Activated CD4-positive, alpha-beta memory T cell treated with anti-CD3 and anti-CD28 coated beads for 36 hours (primary cell): ENCODE data around the gene LIX1L. TPM values are rescaled to one million over a fixed set of nuclear protein-coding genes. Genes with fewer than 3 reads are reported as not detected.

Experiments used
- CTCF ChIA-PET: fragments of 350-600 bp; sonication (Branson Sonifier 250); formaldehyde crosslinking; loops from one replicate; lab custom pipeline; 2021; ENCODE audit warnings: antibody characterized with exemption, inconsistent platforms; lab: Charles Lee
- POLR2A ChIA-PET: fragments of 350-600 bp; sonication (Branson Sonifier 250); formaldehyde crosslinking; loops from one replicate; lab custom pipeline; 2021; ENCODE audit warnings: antibody characterized with exemption; lab: Charles Lee
- DNase-seq: peaks from one replicate; pipeline ENCODE4 v3.0.0-alpha.2; 2020
- H3K27ac Mint-ChIP-seq: one replicate; pipeline ENCODE4 v1.8.0; 2021; ENCODE audit warnings: mixed read lengths
- H3K27me3 Mint-ChIP-seq: one replicate; pipeline ENCODE4 v1.8.0; 2021; ENCODE audit warnings: mixed read lengths
- H3K36me3 Mint-ChIP-seq: one replicate; pipeline ENCODE4 v1.8.0; 2021; ENCODE audit warnings: mixed read lengths
- H3K4me1 Mint-ChIP-seq: one replicate; pipeline ENCODE4 v1.8.0; 2021; ENCODE audit warnings: low read depth, mixed read lengths
- H3K4me3 Mint-ChIP-seq: one replicate; pipeline ENCODE4 v1.8.0; 2021; ENCODE audit warnings: mild to moderate bottlenecking, mixed read lengths
- H3K9me3 Mint-ChIP-seq: one replicate; pipeline ENCODE4 v1.8.0; 2021; ENCODE audit warnings: mixed read lengths
- intact Hi-C: fragments of 100-400 bp; cut with micrococcal nuclease; formaldehyde crosslinking; loops from one replicate; pipeline ENCODE4 v1.15.1; 2023
- total RNA-seq, 2 experiments: library from RNA; stranded (reverse); gene quantifications; one replicate each; pipeline ENCODE4 v1.2.3, GENCODE V29; 2021

Gene LIX1L
- total RNA-seq, 2 experiments from 2014 or later: 46.6 to 47.8 TPM

DNA sequence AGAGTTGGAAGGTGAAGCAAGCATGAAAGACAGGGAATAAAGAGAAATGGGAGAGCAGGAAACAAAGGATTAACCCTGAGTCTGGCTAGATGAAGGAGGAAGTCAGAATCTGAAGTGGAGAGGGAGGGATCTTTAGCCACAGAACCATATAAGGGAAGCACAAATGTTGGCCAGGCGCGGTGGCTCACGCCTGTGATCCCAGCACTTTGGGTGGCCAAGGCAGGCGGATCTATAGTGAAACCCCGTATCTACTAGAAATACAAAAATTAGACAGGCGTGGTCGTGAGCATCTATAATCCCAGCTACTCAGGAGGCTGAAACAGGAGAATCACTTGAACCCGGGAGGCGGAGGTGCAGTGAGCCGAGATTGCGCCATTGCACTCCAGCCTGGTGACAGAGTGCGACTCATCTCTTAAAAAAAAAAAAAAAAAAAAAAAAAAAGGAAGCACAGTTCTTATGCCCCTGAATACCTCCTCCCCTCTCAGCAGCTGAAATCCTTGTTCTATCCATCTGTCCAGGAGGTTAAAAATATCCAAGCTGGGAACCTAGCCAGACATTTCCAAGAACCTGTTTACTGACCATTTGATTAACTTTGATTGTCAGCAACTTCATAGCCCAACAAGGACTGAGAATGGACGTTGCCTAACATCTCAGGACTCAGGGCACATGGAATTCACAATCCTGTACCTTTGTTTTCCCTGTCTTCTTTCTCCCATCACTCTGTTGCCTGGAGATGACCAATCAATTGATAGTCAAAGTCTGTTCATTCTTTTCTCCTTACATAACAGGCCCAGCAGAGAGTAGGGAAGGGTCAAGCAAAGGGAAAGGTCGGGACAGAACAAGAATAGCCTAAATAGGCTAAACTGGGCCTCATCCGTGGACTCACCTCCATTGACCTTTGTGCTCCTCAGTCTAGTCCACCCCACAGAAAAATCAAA is 28.0 kb upstream of the LIX1L start:
- intact Hi-C loops: no loop called here
- no peak for DNase-seq
- H3K27ac Mint-ChIP-seq: peak overlapping the region; percentile 88
- H3K9me3 Mint-ChIP-seq: no peaks in the 10 kb centered on the region
- no peaks in the 10 kb centered on the region for H3K27me3 Mint-ChIP-seq
- H3K4me1 Mint-ChIP-seq: peaks cover 39% of the 10 kb centered on the region
- CTCF ChIA-PET: interaction anchor here (0.9 to 2.5 kb wide), 6 partner anchors 8 to 140 kb away, joined by 3 to 9 read pairs (median 4); partner anchors contain the start of gene NUDT17
- H3K36me3 Mint-ChIP-seq: no peaks in the 10 kb centered on the region
- peak overlapping the region; percentile 23 for H3K4me3 Mint-ChIP-seq
- POLR2A ChIA-PET: interaction anchor here (0.9 to 1.4 kb wide), 3 partner anchors 11 to 66 kb away, joined by 3 read pairs; partner anchors contain the start of gene TXNIP

DNA sequence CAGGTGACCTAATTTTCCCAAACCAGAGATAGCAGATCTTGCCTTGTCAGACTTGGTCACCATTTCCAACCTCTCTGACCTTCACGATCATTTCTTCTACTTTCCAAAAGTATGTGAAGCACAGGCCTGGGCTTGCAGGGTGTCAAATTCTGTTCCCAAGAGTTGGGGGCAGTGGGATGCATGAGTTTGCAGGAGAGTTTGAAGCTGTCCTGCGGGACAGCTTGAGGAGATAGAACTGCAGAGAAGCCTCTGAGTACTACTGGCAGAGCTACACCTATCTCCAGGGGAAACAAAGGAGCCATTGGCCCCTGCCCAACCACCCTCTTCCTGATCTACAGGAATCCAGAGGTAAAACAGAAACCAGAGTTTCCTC is 27.3 kb upstream of the LIX1L start:
- ChIA-PET CTCF (interaction anchor here (0.6 to 2.5 kb wide), 6 partner anchors 10 to 90 kb away, joined by 3 to 9 read pairs (median 4); no protein-coding TSS in a partner anchor), POLR2A (interaction anchor here (1.2 to 10.2 kb wide), 3 partner anchors 8 to 67 kb away, joined by 3 to 183 read pairs (median 3); partner anchors contain the start of gene TXNIP)
- Mint-ChIP-seq H3K27ac (peak overlapping the region; percentile 88), H3K4me1 (peaks cover 33% of the 10 kb centered on the region), H3K36me3 (no peaks in the 10 kb centered on the region), H3K9me3 (no peaks in the 10 kb centered on the region), H3K4me3 (peak overlapping the region; percentile 23), H3K27me3 (no peaks in the 10 kb centered on the region)
- DNase-seq: no peak
- intact Hi-C loops: no loop called here

DNA sequence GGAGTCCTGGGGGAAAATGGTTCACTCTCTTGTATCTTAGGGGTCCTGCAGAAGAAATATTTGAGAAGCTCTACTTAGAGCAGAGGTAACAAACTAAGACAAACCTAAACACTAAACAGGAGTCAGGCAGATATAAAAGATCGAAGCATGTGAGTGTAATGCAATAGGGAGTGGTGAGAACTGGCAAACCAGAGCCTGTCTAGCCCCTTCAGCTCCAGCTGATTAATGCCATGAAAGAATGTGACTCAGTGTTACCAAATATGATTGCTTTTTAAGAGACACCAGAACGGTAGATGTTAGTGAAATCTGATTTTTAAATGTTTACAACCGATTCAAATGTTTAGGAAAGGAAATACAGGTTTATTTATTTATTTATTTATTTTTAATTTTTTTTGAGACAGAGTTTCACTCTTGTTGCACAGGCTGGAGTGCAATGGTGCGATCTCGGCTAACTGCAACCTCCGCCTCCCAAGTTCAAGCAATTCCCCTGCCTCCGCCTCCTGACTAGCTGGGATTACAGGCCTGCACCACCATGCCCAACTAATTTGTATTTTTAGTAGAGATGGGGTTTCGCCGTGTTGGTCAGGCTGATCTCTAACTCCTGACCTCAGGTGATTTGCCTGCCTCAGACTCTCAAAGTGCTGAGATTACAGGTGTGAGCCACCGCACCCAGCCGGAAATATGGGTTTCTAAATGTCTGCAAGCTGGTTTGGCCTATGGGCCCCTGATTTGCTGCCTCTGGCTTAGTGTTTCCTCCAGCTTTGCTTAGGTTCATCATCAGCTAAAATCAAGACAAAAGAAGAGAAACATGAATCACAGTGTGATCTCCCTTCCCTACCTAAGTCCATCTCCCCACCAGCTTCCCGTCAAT is 26.4 kb upstream of the LIX1L start:
- no peaks in the 10 kb centered on the region for H3K9me3 Mint-ChIP-seq
- H3K27ac Mint-ChIP-seq: peak overlapping the region; percentile 88
- CTCF ChIA-PET: interaction anchor here (0.6 to 2.5 kb wide), 4 partner anchors 11 to 89 kb away, joined by 3 to 9 read pairs (median 4); no protein-coding TSS in a partner anchor
- POLR2A ChIA-PET: interaction anchor here (1.2 to 10.2 kb wide), 3 partner anchors 9 to 68 kb away, joined by 3 to 183 read pairs (median 3); partner anchors contain the start of gene TXNIP
- no peaks in the 10 kb centered on the region for H3K27me3 Mint-ChIP-seq
- H3K4me1 Mint-ChIP-seq: peaks cover 33% of the 10 kb centered on the region
- intact Hi-C loops: no loop called here
- H3K36me3 Mint-ChIP-seq: no peaks in the 10 kb centered on the region
- peak; percentile 76 for DNase-seq
- H3K4me3 Mint-ChIP-seq: peak overlapping the region; percentile 23

DNA sequence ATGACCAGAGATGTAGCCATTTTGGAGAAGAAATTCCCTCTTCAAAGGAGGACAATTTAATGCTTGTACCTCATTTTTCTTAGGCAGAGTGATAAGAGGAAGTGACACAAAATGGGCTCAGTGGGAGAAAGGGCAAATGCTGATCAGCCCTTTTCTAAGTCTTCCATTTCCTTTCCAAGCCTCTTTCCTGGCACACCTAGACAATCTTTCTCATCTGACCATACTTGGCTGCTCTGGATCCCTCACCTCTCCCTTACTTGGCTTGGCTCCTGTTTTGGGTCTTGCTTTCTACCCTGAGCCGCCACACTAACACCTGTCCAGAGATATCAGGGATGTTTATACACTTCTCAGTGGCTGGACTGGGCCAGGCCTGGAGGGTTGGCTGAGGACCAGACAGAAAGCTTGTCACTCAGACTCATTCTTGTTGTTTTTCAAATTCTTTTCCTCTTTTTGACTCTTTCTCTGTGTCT is 25.4 kb upstream of the LIX1L start:
- H3K36me3 Mint-ChIP-seq: no peaks in the 10 kb centered on the region
- no peak for DNase-seq
- H3K4me3 Mint-ChIP-seq: no peak overlapping the region
- POLR2A ChIA-PET: interaction anchor here (10.2 kb wide), 1 partner anchor 10 kb away, joined by 183 read pairs; the partner anchor contains the start of gene TXNIP
- H3K9me3 Mint-ChIP-seq: no peaks in the 10 kb centered on the region
- CTCF ChIA-PET: interaction anchor here (1.6 kb wide), 1 partner anchor 12 kb away, joined by 5 read pairs; no protein-coding TSS in a partner anchor
- H3K27ac Mint-ChIP-seq: no peak overlapping the region
- no peaks in the 10 kb centered on the region for H3K27me3 Mint-ChIP-seq
- H3K4me1 Mint-ChIP-seq: peaks cover 27% of the 10 kb centered on the region
- intact Hi-C loops: no loop called here

DNA sequence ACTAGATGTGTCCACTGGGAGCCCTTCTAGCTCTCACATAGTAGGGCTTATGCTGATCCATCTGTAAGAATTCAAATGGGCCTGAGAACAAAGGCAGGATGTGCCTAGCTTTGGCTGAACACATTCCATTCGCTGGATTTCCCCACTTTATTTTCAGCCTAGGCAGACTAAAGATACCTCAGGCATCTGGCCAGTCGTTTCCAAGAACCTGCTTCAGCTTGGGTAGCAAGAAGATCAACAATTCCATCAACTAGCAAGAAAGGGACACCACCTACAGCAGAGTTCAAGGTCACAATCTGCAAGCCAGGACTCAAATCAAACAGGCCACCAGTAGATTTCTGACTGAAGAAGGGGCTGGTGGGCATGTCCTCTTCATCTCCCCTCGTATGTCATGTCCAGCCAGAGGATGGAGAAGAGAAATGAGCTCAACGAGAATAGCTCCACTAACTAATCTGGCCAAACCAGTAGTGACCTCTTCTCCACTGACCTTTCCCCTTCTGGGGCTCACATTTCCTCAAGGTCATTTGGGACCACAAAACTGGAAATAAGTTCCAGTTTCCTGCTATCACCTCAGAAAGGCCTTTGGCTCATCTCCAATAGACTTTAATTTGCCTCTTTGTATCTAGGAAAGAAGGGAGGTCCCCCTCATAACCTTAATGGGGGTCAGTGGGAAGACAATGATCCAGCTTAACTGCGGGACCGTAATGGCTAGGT is 24.4 kb upstream of the LIX1L start:
- Mint-ChIP-seq H3K9me3 (no peaks in the 10 kb centered on the region), H3K4me3 (no peak overlapping the region), H3K27me3 (no peaks in the 10 kb centered on the region), H3K27ac (no peak overlapping the region), H3K36me3 (no peaks in the 10 kb centered on the region), H3K4me1 (peaks cover 19% of the 10 kb centered on the region)
- CTCF ChIA-PET: interaction anchor here (1.0 to 8.5 kb wide), 5 partner anchors 9 to 55 kb away, joined by 3 to 222 read pairs (median 8); partner anchors contain the start of genes ANKRD34A, POLR3GL, RBM8A and TXNIP
- DNase-seq: no peak
- intact Hi-C loops: no loop called here
- POLR2A ChIA-PET: interaction anchor here (0.8 to 10.2 kb wide), 4 partner anchors 11 to 70 kb away, joined by 3 to 183 read pairs (median 18); partner anchors contain the start of genes ANKRD34A, POLR3GL and TXNIP

GRCh38 chr1:145980457-145980994 is 22.7 kb upstream of the LIX1L start:
- peaks cover 12% of the 10 kb centered on the region for H3K4me1 Mint-ChIP-seq
- no peak for DNase-seq
- intact Hi-C loops: loop anchor here (1.0 kb wide), 1 partner anchor 16 kb away; the partner anchor contains the start of gene TXNIP
- POLR2A ChIA-PET: interaction anchor here (2.2 to 10.2 kb wide), 6 partner anchors 13 to 72 kb away, joined by 16 to 183 read pairs (median 22); partner anchors contain the start of genes ANKRD34A, LIX1L, POLR3GL and RBM8A
- H3K27me3 Mint-ChIP-seq: no peaks in the 10 kb centered on the region
- H3K9me3 Mint-ChIP-seq: no peaks in the 10 kb centered on the region
- H3K4me3 Mint-ChIP-seq: no peak overlapping the region
- CTCF ChIA-PET: interaction anchor here (0.5 to 8.5 kb wide), 15 partner anchors 8 to 135 kb away, joined by 3 to 222 read pairs (median 11); partner anchors contain the start of genes ANKRD34A, LIX1L, NUDT17 and POLR3GL
- no peaks in the 10 kb centered on the region for H3K36me3 Mint-ChIP-seq
- no peak overlapping the region for H3K27ac Mint-ChIP-seq

- peaks cover 6% of the 10 kb centered on the region for H3K4me1 Mint-ChIP-seq
- H3K36me3 Mint-ChIP-seq: no peaks in the 10 kb centered on the region
- POLR2A ChIA-PET: interaction anchor here (0.7 to 10.2 kb wide), 9 partner anchors 13 to 121 kb away, joined by 3 to 183 read pairs (median 22); partner anchors contain the start of genes ANKRD34A, LIX1L, PIAS3 and POLR3GL
- no peak overlapping the region for H3K4me3 Mint-ChIP-seq
- DNase-seq: peak; percentile 51
- intact Hi-C loops: loop anchor here (1.0 to 5.0 kb wide), 3 partner anchors 16 to 123 kb away; partner anchors contain the start of genes PIAS3 and TXNIP
- H3K27me3 Mint-ChIP-seq: no peaks in the 10 kb centered on the region
- CTCF ChIA-PET: interaction anchor here (0.6 to 8.5 kb wide), 17 partner anchors 8 to 135 kb away, joined by 3 to 222 read pairs (median 10); partner anchors contain the start of genes ANKRD34A, LIX1L, NUDT17 and POLR3GL
- no peaks in the 10 kb centered on the region for H3K9me3 Mint-ChIP-seq
- no peak overlapping the region for H3K27ac Mint-ChIP-seq
Observed at GRCh38 chr1:145979746-145980456, 22.1 kb upstream of the LIX1L start.

DNA sequence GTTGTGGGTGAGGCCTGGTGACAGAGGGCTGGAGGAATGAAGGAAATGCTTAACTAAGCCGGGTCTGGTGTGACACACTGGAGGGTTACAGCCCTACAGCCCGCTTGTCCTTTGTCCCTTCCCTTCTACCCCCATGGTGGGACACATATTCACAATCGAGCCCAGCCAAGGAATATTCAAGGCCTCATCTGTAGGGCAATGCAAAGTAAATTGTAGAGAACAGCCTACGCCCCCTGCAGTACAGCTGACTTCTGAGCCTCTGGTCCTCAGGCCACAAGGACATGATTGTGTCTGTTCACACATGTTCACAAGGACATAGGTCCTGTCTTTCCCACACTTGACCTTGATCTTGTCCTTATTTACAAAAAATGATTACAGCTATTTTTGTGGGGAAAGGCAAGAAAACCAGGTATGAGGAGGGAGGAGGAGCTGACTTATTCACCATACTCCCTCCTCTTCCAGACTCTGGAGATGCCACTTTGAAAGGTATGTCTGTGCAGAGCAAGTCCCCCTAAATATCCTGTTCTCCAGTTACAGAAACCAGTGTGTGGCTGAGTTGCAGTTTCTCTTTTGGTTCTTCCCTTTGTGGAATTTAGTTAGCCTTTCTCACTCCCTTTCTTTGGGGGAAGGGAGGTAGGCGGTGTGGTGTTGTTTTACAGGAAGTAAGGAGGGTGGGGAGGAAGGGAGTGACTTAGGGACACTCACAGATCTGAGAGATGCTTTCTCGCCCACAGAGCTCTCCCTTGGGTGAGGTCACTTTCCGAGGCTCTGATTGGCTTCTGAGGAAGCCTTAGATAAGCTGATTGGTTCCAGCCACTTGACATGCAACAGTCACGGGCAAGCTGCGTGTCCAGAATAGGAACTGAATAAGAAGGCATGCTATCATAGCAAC is 21.3 kb upstream of the LIX1L start:
- H3K27me3 Mint-ChIP-seq: no peaks in the 10 kb centered on the region
- no peak overlapping the region for H3K27ac Mint-ChIP-seq
- H3K9me3 Mint-ChIP-seq: no peaks in the 10 kb centered on the region
- H3K36me3 Mint-ChIP-seq: no peaks in the 10 kb centered on the region
- intact Hi-C loops: loop anchor here (1.0 to 5.0 kb wide), 2 partner anchors 57 to 122 kb away; partner anchors contain the start of gene PIAS3
- ChIA-PET POLR2A (interaction anchor here (0.7 to 10.2 kb wide), 10 partner anchors 14 to 120 kb away, joined by 3 to 183 read pairs (median 20); partner anchors contain the start of genes ANKRD34A, LIX1L, PIAS3 and POLR3GL), CTCF (interaction anchor here (0.6 to 8.5 kb wide), 19 partner anchors 9 to 134 kb away, joined by 3 to 222 read pairs (median 9); partner anchors contain the start of genes ANKRD34A, LIX1L, NUDT17 and POLR3GL)
- DNase-seq: peak; percentile 92
- H3K4me1 Mint-ChIP-seq: peaks cover 3% of the 10 kb centered on the region
- H3K4me3 Mint-ChIP-seq: no peak overlapping the region
